ENCODE data around the gene RSPH9. TPM values are rescaled to one million over a fixed set of nuclear protein-coding genes. Genes with fewer than 3 reads are reported as not detected.
A peak's percentile ranks its signal among the peaks of the same experiment; 100 is the strongest.
"Not testable (repeated sequence)": the region's sequence is repeated elsewhere in the genome, so short reads cannot be mapped to it uniquely, and the experiment has no call there.

RSPH9 gene
- total RNA-seq, 1 donor from 2014 or later = not detected

DNA sequence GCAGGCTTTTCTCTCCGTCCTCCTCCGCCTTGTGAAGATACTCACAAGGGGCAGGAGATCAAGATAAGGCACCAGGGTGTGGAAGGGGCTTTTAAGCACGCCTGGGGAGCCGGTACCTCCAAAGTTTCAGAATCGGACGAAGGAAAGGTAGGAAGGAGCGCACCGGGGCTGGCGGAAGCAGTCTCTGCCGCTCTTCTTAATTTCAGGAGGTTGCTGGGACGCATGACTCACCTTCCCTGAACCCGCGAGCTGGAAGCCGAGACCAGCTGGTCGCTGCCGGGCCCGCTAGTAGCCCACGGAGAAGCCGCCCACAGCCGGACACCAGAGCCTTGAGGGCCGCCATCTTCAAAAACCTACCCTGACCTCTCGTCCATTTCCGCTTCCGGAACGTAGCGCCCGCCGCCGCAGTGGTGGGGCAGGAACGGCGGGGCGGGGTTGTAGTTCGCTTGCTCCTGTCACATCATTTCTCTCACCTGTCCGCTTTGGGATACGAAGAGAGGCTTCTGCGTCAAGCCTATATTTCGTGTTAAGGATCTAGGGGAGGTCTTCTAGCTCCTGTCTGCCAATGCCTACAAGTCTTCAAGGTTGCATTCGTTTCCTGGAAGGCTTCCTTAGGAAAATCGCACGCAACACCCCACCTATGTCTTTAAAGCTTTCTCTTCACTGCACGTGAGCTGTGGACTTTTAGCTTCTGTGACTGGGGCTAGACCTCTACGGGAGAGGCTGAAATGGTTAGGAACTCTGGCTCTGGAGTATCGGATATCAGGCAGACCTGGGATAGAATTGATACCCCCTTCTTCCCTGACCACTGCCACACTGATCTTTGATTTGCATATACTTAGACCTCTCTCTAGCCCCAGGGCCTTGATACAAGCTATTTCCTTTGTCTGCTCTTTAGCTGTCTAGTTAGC is 42.9 kb downstream of the RSPH9 start, which contains the start of gene MRPS18A:
TSS of gene MRPS18A (minus strand) at position 355 of the 911 bp plus-strand sequence. CDS start at position 343, 12 bp downstream.
- ATAC-seq = peak; percentile 94

DNA sequence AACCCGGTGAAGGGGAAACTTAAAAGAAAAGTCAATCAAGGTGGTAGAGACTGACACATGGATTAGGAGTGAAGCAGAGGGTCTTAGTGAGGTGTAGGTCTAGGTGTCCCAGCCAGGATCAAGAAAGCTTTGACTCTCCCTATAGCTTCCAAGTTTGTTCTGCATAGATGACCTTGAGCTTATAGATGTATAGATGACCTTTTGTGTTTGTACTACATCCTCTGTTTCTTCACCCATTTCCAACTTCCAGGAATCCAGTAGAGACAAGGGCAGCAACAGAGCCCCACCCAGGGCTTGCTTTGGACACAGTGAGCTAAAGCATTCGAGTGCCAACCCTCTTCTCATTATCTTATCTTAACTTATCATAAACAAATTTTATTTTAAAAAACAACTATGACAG is 44.6 kb downstream of the RSPH9 start:
- no peak for ATAC-seq

DNA sequence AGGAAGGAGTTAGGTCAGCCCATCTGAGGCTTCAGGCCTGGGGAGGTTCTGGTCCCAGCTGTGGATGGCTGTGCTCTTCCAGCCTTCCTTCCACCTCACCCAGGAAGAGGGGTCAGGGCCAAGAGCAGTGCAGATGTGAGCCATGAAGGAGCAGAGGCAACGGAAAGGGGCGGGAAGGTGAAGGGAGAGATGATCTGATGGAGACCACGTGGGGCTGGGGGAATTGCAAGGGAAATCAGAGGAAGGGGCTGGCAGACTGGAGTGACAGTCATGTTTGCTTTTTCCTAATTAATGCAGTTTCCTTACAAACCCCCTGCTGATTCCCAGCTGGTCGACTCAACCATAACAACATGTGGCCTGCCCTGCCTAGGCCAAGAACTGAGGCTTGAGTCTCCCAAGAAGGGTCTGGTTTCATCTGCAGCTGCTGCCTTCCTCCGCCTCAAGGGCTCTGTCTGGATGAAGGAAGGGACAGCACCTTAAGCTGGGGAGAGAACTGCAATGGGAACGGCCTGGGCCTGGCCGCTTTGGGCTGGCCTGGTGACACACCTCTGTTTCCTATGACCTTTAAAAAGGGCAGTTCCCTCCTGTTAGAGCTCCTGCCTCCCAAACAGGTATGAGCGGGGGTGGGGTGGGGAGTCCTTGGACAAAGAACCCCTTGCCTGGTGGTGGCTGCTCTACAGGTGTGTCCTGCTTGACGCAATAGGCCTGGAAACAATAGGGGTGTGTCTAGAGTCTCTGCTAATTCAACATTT is 50.6 kb downstream of the RSPH9 start:
- ATAC-seq = peak; percentile 97

DNA sequence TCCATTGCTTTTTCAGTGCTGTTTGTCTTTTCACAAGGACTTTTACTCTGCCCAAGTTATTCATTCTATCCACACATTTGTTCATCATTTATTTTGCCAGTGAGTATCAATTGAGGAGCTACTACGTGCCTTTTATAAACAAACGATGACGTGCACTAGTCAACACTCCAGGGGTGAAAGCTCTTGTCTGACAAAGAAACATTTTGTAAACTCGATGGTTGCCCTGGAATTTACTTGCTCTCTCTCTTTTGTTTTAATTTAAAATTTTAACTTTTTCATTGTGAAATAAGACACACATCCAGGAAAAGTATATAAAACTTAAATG is 51.1 kb downstream of the RSPH9 start:
- no peak for ATAC-seq

DNA sequence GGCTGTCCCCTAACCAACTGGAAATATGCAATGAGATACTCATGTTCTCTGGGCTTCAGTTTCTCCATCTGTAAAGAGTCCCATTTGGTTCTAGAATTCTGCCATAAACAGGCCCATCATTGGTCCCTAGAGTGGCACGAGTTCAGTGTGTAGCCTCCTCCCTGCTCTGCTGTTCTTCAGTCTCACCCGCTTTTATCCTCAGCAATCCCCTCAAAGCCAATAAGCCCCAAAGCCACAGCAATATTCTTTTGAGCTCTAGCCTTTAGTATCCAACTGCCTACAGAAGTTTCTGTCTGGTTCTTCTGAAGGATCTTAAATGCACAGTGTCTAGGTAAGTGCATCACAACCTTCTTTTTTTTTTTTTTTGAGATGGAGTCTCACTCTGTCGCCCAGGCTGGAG is 52.6 kb downstream of the RSPH9 start:
- no peak for ATAC-seq

DNA sequence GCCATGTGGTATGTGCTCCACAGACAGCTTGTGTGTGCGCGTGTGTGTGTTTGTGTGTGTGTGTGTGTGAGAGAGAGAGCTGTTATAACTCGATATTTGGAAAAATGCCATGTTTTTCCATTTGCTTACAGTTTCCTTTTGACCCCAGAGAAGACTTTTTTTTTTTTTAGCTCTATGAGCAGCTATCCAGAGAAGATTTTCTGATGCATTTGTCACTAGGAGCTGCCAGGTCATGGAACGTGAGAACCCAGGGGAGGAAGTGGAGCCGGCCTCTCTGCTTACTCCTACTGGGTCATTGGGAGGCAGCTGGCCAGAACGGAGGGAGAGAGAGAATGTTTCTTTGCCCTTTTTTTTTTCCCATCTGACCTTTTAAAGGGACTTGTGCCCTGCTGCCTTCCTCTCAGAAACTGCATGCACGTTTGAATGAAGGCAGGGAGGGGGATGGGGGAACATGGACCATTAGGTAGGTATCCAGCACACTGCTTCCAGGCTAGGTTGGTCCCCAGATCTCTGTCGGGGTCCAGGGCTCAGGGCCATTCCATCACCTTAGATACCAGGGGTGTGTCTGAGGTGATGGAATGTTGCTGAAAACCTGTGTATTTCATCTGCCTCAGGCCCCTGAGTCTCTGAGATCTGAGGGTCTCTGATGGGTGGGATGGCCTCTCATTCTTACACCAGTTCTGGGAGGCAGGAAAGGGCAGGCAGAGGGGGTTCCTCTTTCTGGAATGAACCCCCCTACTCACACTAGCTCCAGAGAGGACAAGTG is 53.9 kb downstream of the RSPH9 start:
- no peak for ATAC-seq

DNA sequence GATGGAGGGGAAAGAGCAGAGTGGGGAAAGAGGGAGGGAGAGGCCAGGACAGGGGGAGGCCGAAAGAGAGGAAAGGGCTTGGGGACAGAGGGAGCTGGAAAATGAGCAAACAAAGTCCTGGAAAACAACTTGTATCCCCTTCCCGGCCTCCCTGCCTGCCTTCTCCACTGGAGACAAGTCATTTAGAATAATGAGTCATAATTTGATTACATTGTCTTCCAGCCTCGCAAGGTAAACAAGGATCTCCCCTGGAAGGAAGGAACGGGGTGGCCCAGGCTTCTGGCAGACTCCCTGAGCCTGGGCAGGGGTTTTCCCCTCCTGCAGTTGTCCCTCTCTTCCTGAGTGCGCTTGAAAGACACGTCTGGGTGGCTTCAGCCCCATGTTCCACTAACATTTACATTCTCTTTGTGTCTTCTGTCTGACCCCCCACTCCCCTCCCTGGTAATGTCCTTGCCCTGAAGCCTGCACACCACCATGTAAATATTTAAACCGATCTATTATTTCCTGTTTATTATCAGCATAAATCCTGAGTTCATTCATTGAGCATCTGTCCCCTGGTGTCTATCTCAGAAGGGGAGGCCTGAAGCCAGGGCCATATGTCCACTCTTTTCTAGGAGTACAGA is 54.8 kb downstream of the RSPH9 start:
- ATAC-seq = peak; percentile 32

DNA sequence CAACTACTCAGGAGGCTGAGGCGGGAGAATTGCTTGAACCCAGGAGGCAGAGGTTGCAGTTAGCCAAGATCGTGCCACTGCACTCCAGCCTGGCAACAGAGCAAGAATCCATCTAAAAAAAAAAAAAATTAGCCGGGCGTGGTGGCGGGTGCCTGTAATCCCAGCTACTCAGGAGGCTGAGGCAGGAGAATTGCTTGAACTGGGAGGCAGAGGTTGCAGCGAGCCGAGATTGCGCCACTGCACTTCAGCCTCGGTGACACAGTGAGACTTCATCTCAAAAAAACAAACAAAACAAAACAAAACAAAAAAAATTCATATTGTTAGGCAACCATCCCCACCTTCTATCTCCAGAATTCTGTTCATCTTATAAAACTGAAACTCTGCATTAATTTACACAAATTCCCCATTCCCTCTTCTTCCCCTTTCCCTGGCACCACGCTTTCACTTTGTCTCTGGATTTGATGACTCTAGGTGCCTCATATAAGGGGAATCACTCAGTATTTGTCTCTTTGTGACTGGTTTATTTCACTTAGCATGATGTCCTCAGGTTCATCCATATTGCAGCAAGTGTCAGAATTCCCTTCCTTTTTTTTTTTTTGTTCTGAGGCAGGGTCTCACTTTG is 56.2 kb downstream of the RSPH9 start:
- not testable (repeated sequence) for ATAC-seq

DNA sequence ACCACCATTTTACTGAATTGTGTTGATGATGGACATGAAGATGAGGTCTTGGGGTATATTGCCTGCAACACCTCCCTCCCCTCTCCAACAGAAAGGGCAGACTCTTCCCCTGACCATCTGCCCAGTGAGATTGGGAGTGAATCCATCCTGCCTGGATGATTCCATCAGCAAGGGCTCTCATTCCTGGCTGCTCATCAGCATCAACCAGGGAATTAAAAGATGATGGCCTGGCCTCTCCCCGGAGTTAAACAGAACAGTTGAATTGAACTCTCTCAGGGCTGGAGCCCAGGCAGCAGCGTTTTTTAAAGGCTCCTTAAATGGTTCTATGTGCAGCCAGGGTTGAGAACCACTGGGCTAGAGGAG is 57.3 kb downstream of the RSPH9 start:
- no peak for ATAC-seq

DNA sequence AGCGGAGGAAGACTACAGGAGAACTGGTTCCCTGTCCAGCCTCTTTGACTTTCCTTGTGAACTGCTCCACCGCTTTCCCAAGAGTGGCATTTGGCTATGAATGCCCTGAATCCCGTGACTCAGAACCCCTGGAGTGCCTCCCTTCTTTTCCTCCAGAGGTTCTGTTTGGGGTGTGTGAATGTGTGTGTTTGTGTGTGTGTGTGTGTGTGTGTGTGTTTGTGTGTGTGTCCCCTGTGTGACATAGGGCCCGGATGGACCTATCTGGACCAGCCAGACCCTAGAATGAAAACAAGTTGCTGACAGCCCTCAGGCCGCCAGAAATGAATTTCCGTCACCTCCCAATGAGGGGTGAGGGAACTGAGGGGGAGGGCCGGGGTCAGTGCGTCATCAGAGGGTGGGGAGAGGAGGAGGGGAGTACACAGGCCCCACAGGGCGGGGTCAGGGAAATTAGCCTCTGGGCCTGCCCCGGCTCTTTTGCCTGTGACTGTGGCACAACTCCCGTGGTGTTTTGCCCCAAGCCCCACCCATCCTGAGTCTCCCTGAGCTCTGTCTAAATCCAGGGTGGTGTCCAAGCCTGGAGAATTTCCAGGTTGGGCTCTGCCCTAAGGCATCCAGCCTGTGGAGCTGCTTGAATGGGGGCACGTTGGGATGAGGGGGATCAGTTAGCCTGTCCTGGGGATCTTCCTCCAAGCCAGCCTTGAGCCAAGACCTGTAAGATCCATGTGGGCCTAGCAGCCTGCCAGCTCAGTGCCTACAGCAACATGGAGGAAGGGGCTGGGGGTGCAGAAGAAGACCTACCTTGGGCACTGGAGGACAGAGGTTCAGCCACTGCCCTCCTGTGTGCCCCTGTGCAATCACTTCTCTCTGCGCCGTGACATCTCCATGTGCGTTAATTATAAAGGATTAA is 58.0 kb downstream of the RSPH9 start:
- ATAC-seq = peak; percentile 94

DNA sequence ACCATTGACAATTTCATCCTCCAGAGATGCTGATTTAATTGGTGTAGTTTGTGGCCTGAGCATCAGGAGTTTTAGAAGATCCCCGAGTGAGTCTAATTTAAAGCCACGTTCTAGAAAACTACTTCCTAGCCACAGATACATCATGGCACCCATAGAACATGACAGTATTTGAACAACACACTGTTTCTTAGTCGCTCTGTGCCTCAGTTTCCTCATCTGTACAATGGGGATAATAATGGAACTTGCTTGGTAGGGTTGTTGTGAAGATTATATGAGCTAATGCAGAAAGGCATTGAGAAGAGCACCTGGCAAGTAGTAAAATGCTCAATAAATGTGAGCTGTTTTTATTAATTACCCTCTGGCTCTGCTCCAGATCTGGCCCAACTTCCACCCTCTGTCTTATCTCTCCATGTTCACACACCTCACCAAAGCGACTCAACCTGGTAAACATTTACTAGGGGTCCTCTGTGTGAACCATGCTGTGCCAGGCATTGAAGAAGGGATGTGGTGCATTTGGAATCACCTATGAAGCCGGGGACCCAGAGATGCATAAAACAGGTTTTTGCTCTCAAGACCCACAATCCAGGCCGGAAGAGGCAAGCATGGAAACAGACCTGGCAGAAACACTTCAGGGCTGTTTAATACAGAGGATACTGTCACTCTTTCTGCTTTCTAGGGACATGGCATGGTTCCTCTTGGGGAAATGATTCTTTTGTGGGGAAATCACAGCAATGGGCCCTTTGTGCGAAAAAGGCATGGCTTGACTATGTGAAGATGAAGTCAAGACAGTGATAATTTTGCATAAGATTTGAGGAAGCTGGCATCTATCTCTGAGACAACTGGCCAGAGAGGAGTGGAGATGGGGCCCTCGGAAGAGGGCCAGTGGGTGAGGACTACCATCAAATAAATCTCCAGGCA is 58.9 kb downstream of the RSPH9 start:
- no peak for ATAC-seq

DNA sequence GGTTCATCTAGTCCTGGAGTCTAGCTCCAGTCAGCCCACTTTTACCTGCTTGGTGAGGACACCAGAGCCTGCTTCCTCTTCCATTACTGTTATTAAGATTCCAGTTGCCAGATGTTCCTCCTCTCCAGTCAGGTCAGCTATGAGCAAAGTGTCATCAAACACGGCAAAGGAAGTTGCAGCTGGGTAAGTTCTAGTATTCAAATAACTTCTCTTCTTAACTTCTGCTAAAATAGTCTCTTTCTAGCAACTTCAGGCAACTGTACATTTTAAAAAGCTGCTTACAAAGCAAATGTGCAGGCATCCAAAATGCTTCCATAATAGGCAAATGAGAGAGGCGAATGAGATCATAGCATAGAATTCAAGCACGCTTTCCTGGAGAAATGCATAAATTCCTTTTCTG is 61.2 kb downstream of the RSPH9 start:
- ATAC-seq = no peak

DNA sequence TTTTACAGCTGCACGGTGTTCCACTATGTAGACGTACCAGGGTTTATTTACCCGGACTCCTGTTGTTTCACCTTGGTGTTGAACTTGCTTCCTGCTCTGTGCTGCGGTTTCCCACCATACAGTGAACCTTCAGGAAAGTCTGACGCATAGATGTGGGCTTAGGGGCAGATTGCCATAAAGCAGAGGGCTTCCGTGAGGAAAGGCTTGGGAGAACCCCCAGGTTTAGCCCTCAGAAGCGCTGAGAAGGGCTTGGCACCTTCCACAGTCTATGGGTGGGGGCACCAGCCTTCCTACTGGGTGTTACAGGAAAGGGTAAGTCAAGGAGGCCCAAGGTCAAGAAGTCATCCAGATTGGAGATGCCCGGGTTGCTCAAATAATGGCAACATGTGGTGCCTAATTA is 62.0 kb downstream of the RSPH9 start:
- ATAC-seq = no peak

DNA sequence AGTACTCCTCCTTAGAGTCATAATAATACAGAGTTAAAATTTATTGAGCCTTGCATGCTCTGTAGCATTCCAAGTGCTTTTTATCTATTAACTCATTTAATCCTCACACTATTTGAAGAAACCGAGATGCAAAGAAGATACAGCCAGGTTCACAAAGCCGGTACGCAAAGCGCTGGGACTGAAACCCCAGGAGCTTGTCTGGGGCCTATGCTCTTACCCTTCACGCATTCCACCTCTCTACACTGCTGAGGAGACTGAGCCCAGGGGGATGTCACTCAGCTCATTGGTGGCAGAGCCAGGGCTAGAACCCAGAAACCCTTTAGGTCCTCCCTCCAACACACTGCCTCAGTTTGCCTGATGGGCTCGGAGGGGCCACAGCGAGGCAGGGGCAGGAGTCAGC is 62.4 kb downstream of the RSPH9 start:
- no peak for ATAC-seq

DNA sequence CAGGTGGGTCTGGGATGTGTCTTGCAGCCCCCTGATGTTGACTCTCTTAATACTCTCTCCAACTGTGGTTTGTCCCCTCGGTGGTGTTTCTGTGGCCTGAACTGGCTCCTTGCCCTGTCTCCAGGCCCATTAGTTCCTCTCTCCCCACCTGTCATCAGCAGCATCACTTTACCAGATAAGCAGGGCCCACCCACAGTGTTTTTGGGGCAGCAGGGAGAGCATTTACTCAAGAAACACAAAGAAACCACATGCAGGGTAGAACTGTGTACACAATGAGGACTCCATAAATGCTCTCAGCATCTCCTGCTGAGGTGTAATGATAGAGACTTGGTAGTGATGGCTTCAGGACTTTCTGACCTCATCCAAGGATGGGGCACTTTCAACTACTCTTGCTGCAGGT is 62.9 kb downstream of the RSPH9 start:
- no peak for ATAC-seq

DNA sequence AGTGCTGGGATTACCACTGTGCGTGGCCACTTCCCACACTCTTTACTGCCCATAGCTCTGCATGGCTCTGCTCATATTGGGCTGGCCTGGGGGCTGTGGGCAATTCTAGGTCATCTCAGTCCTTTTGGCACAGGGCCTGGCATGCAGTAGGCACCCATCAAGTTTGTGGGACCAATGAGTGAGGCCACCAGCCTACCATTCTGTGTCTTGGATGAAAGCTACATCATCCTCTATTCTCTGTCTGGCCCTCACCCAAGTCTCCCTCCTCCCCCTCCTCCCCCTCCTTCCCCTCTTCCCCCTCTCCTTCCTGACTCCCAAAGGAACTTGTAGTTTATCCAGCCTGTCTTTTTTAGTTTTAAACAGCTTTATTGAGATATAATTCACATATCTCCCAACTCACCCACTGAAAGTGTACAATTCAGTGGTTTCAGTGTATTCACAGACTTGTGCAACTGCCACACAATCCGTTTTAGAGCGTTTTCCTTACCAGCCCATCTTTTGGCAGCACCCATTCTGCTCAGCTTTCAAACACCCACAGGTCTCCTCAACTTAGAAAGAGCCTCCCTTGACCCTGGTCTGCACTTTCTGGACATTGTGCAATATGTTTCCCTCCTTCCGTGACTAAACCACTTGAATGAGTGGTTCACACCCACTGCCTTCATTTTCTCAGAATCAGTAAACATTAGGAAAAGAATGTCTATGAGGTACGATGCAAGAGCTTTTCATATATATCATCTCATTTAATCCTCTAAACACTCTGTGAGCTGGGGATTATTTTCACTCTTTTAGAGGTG is 64.2 kb downstream of the RSPH9 start:
- peak; percentile 72 for ATAC-seq

DNA sequence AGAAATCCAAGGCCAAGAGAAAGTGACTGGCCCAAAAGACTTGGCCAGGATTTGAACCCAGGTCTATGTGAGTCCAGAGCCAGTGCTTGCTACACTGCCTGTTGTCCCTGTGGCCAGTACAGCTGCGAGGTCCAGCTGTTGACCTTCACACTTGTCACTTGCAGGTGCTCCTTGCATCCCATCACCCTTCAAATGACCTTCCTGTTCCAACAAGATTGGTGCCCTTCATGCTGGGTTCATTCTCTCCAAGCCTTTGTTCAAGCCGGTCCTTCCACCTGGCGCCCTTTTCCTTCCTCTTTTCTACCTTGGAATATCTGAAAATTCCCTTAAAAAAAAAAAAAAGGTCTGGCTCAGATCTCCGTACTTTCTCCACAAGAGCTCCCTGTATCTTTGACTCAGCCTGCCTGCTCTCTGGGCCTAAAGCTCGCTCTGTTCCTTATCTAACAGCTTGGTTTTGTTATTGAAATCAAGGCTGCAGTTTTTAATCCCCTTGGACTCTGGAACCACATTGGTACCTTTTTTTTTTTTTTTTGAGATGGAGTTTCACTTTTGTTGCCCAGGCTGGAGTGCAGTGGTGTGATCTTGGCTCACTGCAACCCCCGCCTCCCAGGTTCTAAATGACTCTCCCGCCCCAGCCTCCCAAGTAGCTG is 64.9 kb downstream of the RSPH9 start:
- ATAC-seq = no peak

DNA sequence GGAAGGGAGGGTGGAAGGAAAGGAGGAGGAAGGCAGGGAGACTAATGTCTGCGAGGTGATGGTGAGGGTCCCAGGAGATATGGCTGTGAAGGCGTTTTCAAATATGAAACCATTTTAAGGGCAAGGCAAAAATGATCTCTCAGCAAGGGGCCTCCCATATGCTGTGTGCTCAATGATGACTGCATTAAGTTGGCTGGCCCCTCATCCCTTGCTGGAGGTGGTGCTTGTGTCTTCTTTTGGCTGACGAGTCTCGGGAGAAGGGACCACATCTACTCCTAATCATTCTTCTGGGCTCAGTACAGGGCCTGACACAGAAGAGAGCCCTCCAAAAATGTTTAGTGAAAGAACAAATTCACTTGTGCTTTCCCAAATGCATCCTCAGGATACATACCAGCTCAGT is 65.7 kb downstream of the RSPH9 start:
- no peak for ATAC-seq

DNA sequence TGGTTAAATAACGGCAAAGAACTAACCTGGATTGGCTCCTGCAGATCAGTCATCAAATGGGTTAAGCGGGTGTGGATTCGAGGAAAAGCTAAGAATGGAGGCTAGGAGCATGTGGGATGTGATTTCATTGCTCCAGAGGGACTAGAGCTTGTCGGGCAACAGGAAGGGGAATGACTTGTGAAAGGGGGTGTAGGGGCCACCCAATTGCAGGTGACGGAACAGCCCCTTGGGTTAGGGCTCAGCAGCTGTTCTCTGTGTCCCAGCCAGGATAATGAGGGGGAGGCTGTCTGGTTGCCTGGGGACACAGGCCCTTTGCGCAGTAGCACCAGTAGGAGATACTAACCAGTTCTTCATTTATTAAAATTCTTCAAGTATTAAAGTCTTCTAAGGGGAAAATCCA is 67.7 kb downstream of the RSPH9 start:
- ATAC-seq = no peak

Measured in esophagus mucosa (tissue), 1 donor.